GM18511 (cell line): Measurements from ENCODE around the gene OPRL1.
"Not testable (repeated sequence)": the region's sequence is repeated elsewhere in the genome, so short reads cannot be mapped to it uniquely, and the experiment has no call there.

ENCODE experiments used
- ATAC-seq: cut with Tn5 transposase; IDR thresholded peaks from one replicate; pipeline ENCODE4 v1.9.1; 2021; ENCODE audit warnings: mild to moderate bottlenecking, moderate library complexity; ENCODE audit not compliant: unreplicated experiment

Gene OPRL1

DNA sequence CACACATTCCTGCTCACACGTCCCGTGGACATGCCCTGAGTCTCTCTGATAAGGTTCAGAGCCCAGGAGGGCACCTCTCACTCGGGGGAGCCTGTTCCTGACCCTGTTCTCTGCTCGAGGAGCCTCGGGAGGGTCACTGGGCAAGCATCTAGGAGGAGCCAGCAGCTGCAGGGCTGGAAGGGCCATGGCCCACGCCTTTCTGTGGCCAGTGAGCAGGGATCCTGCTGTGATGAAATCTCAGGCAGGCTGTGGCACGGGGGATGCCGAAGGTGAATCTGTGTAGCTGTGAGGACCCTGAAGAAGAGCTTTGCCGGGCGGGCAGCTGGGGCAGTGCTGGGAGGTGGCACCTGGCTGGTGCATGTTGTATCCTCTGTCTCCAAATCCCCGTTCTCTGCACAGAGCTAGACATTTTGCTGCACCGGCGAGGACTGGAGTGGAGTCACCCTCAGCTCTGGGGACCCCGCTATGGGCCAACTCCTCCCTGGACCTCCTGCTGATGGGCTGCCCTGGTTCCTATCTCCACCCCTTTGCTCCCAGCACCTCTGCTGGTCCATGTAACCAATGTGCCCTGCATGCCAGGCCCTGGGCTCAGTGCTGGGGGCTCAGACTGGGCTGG is 34.6 kb downstream of the OPRL1 start:
- no peak for ATAC-seq

DNA sequence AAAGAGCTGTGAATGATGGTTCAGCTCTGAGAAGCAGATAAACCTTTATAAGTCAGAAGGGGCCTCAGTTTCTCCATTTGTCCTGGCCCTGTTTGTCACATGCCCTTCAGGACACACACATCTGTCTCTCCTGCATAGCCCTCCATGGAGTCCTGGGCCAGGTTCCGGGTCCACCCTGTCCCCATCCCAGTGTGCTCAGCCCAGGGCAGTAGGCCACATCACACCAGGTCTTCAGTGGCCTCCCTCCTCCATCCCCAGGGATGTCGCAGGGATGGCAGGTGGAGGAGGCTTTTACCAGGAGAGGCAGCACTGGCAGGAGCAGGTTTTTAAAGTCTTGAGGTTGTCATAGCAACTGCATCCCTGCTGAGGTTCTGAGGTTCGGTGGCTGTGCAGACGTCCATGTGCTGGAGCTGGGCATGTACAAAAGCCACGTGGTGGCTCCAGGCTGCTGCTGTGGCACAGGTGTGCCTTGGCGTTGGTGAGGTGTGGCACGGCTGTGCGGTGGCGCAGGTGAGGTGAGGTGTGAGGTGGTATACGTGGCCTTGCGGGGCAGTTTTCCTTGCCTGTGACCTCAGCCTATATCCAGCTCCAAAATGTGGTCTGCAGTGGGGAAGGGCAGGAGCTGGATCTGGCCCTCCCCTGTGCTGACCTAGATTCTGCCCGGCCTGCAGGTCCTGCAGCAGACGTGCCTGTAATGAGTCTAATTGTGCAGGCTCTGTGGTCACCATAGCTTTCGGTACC is 35.5 kb downstream of the OPRL1 start:
- no peak for ATAC-seq

DNA sequence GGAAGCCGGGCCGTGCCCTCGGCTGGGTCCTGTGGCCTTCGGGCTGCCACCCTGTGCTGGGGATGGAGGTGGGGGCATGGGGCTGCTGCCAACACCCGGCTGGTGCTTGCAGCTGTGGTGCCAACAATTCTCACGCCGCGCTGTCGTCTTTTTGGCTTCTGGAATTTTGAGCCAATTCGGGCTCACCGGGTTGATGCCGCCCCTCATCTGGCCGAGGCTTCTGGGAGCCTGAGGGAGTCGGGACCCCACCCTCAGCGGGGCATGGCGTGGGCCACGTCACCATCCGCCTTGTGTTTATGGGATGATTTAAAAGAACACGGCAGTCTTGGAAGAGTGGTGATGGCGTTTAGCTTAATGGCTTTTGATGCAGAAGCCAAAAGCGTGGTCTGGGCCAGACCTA is 36.1 kb downstream of the OPRL1 start:
- ATAC-seq = no peak

DNA sequence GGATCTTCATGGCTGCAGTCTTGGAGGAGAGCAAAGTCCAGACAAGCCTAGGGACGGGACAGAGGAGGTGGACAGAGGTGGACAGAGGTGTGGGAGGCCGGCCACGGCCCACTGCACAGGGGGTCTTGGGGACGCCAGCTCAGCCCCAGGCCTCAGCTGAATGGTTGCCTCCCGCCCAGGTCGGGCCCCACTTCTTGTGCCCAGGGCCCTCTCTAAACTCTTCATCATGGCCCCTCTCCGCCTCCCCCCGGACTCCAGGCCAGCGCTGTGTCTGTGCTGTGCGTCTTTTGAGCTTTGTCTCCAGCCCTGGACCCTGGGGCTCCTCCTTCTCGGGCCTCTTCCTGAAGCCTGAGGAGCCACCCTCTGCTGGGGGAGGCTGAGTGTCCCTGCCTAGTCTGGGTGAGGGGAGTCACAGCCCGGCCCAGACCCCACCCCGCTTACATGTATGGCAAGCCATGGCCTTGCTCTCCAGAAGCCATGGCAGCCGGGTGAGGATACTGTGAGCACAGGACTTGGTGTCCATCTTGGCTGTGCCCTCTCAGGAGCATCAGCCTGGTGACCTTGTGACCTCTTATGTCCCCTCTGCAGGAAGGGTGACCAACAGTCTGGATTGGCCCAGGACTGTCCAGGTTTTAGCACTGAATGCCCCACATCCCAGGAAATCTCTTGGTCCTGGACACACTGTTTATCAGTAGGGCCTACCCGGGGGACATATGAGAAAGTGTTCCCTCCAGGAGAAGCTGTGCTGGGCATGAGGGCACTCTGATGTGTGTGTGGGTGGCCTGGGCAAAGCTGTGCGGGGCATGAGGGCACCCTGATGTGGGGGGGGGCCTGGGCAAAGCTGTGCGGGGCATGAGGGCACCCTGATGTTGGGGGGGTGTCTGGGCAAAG is 36.9 kb downstream of the OPRL1 start:
- ATAC-seq = no peak

DNA sequence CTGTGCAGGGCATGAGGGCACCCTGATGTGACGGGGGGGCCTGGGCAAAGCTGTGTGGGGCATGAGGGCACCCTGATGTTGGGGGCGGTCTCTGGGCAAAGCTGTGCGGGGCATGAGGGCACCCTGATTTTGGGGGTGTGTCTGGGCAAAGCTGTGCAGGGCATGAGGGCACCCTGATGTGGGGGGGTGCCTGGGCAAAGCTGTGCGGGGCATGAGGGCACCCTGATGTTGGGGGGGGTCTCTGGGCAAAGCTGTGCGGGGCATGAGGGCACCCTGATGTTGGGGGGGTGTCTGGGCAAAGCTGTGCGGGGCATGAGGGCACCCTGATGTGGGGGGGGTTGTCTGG is 37.5 kb downstream of the OPRL1 start:
- ATAC-seq = not testable (repeated sequence)

DNA sequence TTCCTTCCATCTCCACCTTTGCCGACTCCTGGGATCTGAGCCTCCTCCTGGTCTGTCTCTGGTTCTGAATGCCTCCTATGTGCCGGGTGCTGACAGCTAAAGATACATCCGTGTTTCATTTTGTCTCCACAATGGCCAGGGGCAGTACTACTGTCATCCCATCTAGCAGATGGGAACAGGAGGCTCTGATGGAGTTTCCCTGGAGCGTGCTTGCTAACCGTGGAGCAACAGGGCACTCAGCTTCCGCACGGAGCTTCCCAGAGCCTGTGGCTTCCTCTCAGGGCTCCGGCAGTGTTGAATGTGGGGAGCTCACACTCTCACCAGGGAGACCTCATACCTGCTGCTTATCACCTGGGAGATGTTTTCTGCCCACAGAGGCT is 39.4 kb downstream of the OPRL1 start:
- no peak for ATAC-seq

DNA sequence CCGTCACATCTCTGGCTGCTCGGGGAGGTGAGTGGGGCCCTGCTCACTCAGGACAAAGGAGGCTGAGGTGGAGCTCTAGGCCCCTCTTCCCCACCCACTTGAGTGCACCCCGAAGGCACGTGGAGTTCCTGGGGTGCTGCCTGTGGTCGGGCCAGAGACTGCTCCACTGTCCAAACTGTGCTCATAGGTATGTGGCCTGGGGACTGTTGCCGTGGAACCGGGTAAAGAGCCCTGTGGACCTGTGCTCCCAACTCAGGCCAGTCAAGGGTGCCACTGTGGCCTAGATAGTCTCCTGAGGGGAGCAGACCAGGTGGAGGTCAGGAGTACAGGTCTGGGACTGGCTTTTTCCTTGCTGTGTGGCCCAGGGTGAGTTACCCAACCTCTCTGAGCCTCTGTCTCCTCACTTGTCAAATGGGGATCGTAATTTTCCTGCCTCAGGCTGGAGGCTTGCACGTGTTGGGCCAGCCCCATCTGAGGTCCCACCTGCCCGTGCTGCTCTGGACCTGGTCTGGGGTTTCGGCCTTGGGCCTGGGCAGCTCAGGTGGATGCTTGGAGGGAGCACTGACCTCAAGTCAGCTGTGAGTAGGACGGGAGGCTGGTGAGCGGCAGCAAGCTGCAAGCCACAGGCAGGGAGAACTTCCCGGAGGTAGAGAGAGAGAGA is 39.9 kb downstream of the OPRL1 start:
- ATAC-seq = no peak

DNA sequence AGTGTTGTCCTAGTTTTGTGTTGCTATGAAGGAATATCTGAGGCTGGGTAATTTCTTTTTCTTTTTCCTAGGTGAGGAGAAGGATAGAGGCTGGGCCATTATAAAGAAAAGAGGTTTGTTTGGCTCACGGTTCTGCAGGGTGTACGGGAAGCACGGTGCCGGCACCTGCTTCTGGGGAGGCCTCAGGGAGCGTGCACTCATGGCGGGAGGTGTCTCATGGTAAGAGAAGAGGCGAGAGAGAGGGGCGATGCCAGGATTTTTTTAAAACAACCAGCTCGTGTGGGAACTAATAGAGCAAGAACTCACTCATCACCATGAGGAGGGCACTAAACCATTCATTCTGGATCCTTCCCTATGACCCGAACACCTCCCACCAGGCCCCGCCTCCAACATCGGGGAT is 41.7 kb downstream of the OPRL1 start:
- ATAC-seq = no peak

DNA sequence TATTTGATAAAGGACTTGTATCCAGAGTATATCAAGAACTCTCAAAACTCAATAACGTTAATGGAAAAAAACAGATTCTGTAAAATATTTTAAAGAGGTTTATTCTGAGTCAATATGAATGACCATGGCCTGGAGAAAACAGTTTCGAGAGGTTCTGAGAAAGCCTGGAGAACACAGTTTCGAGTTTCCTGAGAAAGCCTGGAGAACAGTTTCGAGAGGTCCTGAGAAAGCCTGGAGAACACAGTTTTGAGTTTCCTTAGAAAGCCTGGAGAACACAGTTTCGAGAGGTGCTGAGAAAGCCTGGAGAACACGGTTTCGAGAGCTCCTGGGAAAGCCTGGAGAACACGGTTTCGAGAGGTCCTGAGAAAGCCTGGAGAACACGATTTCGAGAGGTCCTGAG is 43.0 kb downstream of the OPRL1 start:
- not testable (repeated sequence) for ATAC-seq

DNA sequence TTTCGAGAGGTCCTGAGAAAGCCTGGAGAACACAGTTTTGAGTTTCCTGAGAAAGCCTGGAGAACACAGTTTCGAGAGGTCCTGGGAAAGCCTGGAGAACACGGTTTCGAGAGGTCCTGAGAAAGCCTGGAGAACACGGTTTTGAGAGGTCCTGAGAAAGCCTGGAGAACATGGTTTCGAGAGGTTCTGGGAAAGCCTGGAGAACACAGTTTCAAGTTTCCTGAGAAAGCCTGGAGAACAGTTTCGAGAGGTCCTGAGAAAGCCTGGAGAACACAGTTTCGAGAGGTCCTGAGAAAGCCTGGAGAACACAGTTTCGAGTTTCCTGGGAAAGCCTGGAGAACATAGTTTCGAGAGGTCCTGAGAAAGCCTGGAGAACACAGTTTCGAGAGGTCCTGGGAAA is 43.6 kb downstream of the OPRL1 start:
- ATAC-seq = not testable (repeated sequence)

DNA sequence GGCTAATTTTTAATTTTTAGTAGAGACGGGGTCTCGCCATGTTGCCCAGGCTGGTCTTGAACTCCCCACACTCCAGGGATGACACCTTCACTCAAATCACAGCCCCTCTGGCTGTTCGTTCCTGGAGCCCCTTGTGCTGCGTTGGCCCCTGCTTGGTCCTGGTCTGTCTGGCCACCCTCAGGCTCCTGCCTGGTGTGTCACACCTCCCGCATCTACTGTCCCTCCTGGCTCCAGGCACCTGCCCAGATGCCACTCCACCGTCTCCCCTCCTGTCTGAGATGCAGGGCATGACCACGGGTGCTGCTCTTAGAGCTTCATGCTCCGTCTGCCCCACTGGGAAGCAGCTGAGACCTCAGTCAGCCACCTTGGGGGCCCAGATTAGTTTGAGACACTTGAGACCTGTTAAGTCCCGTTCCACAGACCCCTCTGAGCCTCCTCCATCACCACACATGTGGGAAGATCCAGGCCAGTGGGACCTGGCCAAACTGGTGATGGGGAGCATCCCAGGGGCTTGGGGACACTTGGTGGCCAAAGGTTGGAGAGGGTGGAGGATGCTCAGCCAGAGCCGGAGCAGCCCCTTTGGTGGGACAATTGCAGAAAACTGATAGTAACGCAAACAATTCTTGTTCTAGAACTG is 49.4 kb downstream of the OPRL1 start:
- ATAC-seq = no peak

DNA sequence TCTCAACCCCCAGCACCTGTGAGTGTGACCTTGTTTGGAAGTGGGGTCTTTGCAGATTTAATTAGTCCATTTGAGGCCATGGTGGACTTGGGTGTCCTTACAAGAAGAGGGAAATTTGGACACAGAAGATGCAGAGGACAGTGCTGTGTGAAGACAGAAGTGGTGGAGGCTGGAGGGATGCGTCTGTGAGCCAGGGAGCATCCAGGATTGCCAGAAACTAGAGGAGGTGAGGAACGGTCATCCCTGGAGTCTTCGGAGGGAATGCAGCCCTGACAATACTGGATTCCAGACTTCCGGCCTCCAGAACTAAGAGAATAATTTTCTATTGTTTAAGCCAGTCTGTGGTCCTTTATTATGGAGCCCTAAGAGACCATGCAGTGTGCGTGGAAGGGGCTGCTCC is 50.4 kb downstream of the OPRL1 start:
- no peak for ATAC-seq

DNA sequence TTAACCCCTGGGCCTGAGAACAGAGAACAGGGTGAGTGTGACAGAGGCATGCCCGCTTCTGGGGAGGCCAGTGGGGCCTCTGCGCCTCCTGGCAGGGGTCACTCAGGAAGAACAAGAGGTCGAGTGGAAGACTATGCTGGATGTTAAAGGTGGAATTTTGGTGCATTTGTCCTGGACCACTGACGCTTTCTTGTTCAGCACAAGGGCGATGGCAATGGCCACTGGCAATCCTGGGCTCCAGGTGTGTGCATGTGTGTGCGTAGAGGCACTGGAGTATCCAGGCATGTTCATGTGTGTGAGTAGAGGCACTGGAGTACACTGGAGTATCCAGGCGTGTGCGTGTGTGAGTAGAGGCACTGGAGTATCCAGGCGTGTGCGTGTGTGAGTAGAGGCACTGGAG is 51.0 kb downstream of the OPRL1 start:
- ATAC-seq = no peak

DNA sequence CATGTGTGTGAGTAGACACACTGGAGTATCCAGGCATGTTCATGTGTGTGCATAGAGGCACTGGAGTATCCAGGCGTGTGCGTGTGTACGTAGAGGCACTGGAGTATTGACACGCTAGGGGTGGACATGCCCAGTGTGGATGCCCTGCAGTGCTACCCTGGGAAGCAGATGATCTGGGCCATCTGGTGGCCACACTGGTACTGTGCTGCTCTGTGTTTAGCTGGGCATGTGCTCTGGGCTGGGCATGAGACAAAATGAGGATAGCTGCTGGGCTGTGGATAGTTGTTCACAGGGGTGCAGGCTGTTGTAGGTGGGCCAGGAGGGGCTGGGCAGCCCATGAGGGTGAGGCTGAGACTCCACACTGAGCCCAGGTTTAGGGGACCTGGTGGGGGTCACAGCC is 51.5 kb downstream of the OPRL1 start:
- ATAC-seq = no peak

DNA sequence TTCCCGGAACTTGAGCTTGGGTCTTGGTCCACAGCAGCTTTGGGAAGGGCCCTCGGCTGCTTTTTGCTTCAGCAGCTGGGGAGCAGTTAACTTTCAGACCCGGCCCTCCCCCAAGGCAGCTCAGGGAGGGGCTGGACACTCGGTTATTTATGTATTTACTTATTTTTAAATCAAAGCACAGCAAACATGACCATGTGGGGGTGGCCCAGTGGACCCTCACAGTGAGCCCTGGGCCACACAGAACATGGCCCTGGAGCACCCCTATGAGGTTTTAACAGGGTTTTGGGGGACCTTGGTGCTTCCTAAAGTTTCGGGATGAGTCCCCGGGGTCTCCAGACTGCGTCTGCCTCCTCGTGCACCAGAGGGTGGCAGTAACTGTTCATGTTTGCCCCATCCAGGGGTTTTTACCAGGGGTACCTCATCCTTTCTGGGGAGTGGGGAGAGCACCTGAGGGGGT is 54.1 kb downstream of the OPRL1 start:
- ATAC-seq = no peak

DNA sequence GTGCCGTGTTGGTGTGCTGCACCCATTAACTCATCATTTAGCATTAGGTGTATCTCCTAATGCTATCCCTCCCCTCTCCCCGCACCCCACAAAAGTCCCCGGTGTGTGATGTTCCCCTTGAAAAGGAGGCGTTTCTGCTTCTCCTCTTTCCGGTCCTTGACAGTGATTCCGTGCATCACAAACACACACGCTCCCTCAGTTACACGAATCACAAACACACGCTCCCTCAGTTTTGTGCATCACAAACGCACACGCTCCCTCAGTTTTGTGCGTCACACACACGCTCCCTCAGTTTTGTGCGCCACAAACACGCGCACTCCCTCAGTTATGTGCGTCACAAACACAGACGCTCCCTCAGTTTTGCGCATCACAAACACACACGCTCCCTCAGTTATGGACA is 54.9 kb downstream of the OPRL1 start:
- not testable (repeated sequence) for ATAC-seq

DNA sequence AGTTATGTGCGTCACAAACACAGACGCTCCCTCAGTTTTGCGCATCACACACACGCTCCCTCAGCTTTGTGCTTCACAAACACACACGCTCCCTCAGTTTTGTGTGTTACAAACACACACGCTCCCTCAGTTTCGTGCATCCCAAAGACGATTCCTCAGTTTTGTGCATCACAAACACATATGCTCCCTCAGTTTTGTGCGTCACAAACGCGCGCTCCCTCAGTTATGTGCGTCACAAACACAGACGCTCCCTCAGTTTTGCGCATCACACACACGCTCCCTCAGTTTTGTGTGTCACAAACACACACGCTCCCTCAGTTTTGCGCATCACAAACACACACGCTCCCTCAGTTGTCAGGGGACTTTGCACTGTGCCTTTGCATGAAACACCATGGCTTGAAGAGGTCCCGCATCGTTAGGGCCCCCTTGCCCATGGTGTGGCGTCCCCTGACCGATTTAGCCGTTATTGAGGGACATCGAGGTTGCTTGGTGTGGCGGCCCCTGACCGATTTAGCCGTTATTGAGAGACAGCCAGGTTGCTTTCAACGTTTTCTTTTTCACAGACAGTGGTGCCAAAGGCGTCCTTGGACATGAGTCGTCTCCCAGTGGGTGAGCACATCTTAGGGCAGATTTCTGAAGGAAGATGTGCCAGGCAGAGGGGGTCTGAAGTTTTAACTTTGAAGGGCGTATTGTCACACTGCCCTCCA is 56.3 kb downstream of the OPRL1 start:
- no peak for ATAC-seq

DNA sequence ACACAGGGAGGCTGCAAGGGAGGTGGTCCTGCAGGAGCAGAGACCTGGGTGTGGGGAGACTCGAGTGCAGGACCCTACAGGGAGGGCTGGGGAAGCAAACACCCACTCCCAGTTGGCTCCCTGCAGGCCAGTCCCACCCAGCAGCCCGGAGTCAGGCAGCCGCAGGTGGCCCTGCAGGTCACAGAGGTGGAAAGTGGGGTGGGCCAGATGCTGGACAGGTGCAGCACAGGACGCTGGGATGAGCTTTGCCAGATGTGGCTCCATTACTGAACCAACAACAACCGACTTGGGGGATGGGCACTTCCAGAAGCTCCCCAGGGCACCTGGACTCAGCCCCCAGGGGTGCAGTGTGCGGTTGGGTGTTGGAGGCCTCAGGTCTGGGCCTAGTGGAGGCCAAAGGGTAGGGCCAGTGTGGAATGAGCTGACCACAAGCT is 57.7 kb downstream of the OPRL1 start:
- ATAC-seq = no peak

DNA sequence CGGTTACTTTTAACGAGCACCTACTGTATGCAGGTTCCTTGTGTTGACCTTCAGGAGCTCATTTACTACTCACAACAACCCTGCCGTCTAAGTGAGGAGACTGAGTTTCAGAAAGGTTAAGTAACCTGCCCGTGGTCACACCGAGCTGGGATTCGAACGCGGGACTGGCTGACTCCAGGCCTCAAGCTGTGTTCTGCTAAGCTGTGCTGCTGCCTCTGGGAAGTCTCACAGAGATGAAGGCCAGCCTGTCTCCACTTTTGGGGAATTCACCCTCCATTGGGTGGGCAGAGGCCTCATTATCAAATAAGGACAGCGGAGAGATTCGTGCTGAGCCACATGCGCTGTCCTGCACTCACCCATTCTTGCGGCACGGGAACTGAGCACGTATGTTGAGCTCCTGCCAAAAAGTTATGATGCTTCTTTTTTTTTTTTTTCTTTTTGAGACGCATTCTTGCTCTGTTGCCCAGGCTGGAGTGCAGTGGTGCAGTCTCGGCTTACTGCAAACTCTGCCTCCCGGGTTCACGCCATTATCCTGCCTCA is 58.5 kb downstream of the OPRL1 start:
- no peak for ATAC-seq
